Measurements from ENCODE around the gene RASGRP1.

- no peak for TF ChIP-seq POLR2A (IDR thresholded peaks at IDR 0.05)
- TF ChIP-seq CTCF (IDR thresholded peaks at IDR 0.05 in 8 of 11, conservative IDR thresholded peaks at IDR 0.05 in 3 of 11), result peak in 8 of 11 experiments; percentile 12 to 74 (median 40)
Measured at GRCh38 chr15:38564557-38565286, at the start of gene RASGRP1.
